Coronary artery (tissue), 2 donors: ENCODE measurements around the gene NARF.
"Not testable (repeated sequence)": the region's sequence is repeated elsewhere in the genome, so short reads cannot be mapped to it uniquely, and the experiment has no call there.

Experiments
- DNase-seq: peaks from one replicate; pipeline ENCODE4 v3.0.0-alpha.2; 2017; ENCODE audit warnings: low spot score
- H3K27ac ChIP-seq, 2 donors: fragments of 200-600 bp; sonication (generic); one replicate each; pipeline ENCODE4 v1.5.1; 2016 to 2019
- H3K4me3 ChIP-seq: fragments of 200-600 bp; sonication (generic); 2 replicates; pipeline ENCODE4 v1.5.1; 2016; ENCODE audit warnings: mild to moderate bottlenecking, moderate library complexity
- CTCF ChIP-seq: fragments of 200-600 bp; sonication (generic); IDR thresholded peaks from one replicate; pipeline ENCODE4 v1.5.1; 2019; ENCODE audit warnings: antibody characterized with exemption

Gene NARF

GRCh38 chr17:82505296-82505695, 46.8 kb downstream of the NARF start:
- no peak for TF ChIP-seq CTCF
- Histone ChIP-seq H3K27ac (no peak overlapping the region), H3K4me3 (no peak overlapping the region)
- no peak for DNase-seq

- not testable (repeated sequence) for H3K27ac ChIP-seq, DNase-seq, H3K4me3 ChIP-seq
Measured at GRCh38 chr17:82506402-82506801, 47.9 kb downstream of the NARF start.

- no peak for TF ChIP-seq CTCF
- Histone ChIP-seq H3K4me3 (no peak overlapping the region), H3K27ac (no peak overlapping the region)
- no peak for DNase-seq
Measured at GRCh38 chr17:82507631-82508175, 49.2 kb downstream of the NARF start.

GRCh38 chr17:82511642-82512041, 53.1 kb downstream of the NARF start:
- not testable (repeated sequence) for H3K4me3 ChIP-seq, H3K27ac ChIP-seq, DNase-seq

- not testable (repeated sequence) for H3K27ac ChIP-seq, DNase-seq, H3K4me3 ChIP-seq
Measured at GRCh38 chr17:82513864-82514263, 55.3 kb downstream of the NARF start.

GRCh38 chr17:82517230-82517865, 58.8 kb downstream of the NARF start:
- H3K4me3 ChIP-seq = no peak overlapping the region
- no peak for DNase-seq
- H3K27ac ChIP-seq = no peak overlapping the region
- no peak for TF ChIP-seq CTCF

- TF ChIP-seq CTCF = no peak
- Histone ChIP-seq H3K4me3 (peak within 1 kb of the TSS; percentile 99), H3K27ac (peak within 1 kb of the TSS; percentile 88 to 98)
- DNase-seq = peak; percentile 94
Measured at GRCh38 chr17:82518826-82519810, 60.6 kb downstream of the NARF start, which contains the start of gene FOXK2. Gene FOXK2, plus strand, starts transcription at chr17:82519732. Its CDS starts 157 bp downstream, at chr17:82519889.

GRCh38 chr17:82519971-82520903, 61.7 kb downstream of the NARF start:
- peak overlapping the region; percentile 99 for H3K4me3 ChIP-seq
- no peak for DNase-seq
- H3K27ac ChIP-seq = peak overlapping the region; percentile 88 to 98
- no peak for TF ChIP-seq CTCF
